HG03060 (cell line): ENCODE results near the gene PLPP6.
A peak's percentile ranks its signal among the peaks of the same experiment; 100 is the strongest.
"Not testable (repeated sequence)": the region's sequence is repeated elsewhere in the genome, so short reads cannot be mapped to it uniquely, and the experiment has no call there.

ENCODE experiments used
- ATAC-seq: cut with Tn5 transposase; IDR thresholded peaks from one replicate; pipeline ENCODE4 v1.9.1; 2021; ENCODE audit warnings: low read depth, moderate number of reproducible peaks; ENCODE audit not compliant: unreplicated experiment

Gene PLPP6

GRCh38 chr9:4662108-4662988 is at the start of gene PLPP6:
Gene PLPP6, plus strand, starts transcription at chr9:4662294. Its CDS starts 82 bp downstream, at chr9:4662376.
- ATAC-seq: peak; percentile 63

- ATAC-seq: no peak
Measured at GRCh38 chr9:4614627-4615026, 47.5 kb upstream of the PLPP6 start.

- no peak for ATAC-seq
Measured at GRCh38 chr9:4615251-4615650, 46.8 kb upstream of the PLPP6 start.

- ATAC-seq: no peak
Measured at GRCh38 chr9:4615778-4616177, 46.3 kb upstream of the PLPP6 start.

GRCh38 chr9:4617752-4618151 is 44.3 kb upstream of the PLPP6 start:
- ATAC-seq: no peak

- no peak for ATAC-seq
Measured at GRCh38 chr9:4618700-4619099, 43.4 kb upstream of the PLPP6 start.

- no peak for ATAC-seq
Measured at GRCh38 chr9:4620057-4620765, 41.9 kb upstream of the PLPP6 start.

GRCh38 chr9:4620881-4621555 is 41.1 kb upstream of the PLPP6 start:
- no peak for ATAC-seq

GRCh38 chr9:4622016-4622415 is 40.1 kb upstream of the PLPP6 start:
- no peak for ATAC-seq

- no peak for ATAC-seq
Measured at GRCh38 chr9:4630836-4631235, 31.3 kb upstream of the PLPP6 start.

GRCh38 chr9:4638968-4639367 is 23.1 kb upstream of the PLPP6 start:
- ATAC-seq: no peak

GRCh38 chr9:4639420-4639819 is 22.7 kb upstream of the PLPP6 start:
- no peak for ATAC-seq

GRCh38 chr9:4640027-4640426 is 22.1 kb upstream of the PLPP6 start:
- no peak for ATAC-seq

- ATAC-seq: no peak
Measured at GRCh38 chr9:4642351-4642750, 19.7 kb upstream of the PLPP6 start.

GRCh38 chr9:4654084-4654483 is 8.0 kb upstream of the PLPP6 start:
- no peak for ATAC-seq

- ATAC-seq: no peak
Measured at GRCh38 chr9:4654538-4654937, 7.6 kb upstream of the PLPP6 start.

GRCh38 chr9:4656196-4656595 is 5.9 kb upstream of the PLPP6 start:
- not testable (repeated sequence) for ATAC-seq

- ATAC-seq: no peak
Measured at GRCh38 chr9:4656621-4657020, 5.5 kb upstream of the PLPP6 start.

- ATAC-seq: no peak
Measured at GRCh38 chr9:4657426-4658159, 4.5 kb upstream of the PLPP6 start.

GRCh38 chr9:4660665-4661064 is 1.4 kb upstream of the PLPP6 start:
- not testable (repeated sequence) for ATAC-seq

GRCh38 chr9:4661165-4661564 is 929 bp upstream of the PLPP6 start:
- ATAC-seq: no peak
